ENCODE data around the gene ANKMY1.

ANKMY1 gene

DNA sequence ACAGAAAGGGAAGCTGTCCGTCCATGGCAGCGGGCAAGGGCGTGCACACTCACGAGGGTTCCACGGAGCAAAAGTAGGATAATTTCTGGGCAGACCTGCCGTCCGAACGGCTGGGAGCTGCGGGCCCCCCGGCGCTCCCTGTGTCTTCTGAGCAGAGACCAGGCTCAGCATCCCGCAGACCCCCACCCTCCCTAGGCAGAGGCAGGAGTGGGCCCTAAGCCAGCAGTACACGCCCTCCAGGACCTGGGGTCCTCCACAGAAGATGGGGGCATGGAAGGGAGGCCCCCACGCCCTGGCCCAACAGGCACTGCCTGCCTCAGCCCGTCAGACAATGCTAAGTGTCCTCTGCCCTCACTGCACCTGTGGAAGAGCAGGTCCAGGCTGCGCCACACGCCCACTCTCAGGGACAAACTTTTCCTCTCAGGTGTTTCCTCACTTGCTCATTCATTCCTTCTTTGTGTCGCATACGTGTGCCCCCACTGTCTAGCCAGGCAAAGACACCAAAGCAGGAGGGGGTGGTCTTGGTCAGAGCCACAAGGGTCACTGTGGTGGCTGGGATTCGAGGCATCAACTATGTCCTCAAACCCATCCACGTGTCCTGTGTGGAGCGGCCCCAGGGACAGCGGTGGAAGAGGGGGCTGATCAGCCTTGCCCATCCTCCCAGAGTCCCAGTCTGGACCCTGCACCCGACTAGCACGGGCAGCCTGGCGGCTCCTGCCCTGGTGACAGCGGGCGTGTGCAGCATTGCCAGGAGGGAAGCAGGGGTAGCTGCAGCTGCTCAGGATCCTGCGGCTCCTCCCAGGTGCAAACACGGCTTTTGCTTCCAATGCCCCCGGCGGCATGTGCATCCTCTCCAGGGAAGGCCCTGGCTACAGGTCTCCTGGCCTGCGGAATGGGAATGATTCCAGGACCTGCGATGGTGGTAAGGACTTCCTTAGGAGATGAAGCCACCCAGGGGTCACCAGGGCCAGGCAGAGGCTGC is 124.7 kb downstream of the ANKMY1 start:
- peak; percentile 4 for DNase-seq
- TF ChIP-seq CTCF (IDR thresholded peaks at IDR 0.05; ENCODE audit: low read depth, low read length), result no peak
- Histone ChIP-seq H3K9me3 (ENCODE audit: severe bottlenecking) (no peaks in the 10 kb centered on the region), H3K27me3 (ENCODE audit: insufficient read depth, low read depth, severe bottlenecking) (no peaks in the 10 kb centered on the region), H3K27ac (no peak overlapping the region), H3K36me3 (no peaks in the 10 kb centered on the region), H3K4me3 (ENCODE audit: low read depth, low read length) (no peak overlapping the region)

GRCh38 chr2:240432430-240432819 is 125.4 kb downstream of the ANKMY1 start:
- Histone ChIP-seq H3K9me3 (ENCODE audit: severe bottlenecking) (no peaks in the 10 kb centered on the region), H3K36me3 (no peaks in the 10 kb centered on the region), H3K27me3 (ENCODE audit: insufficient read depth, low read depth, severe bottlenecking) (no peaks in the 10 kb centered on the region), H3K4me3 (ENCODE audit: low read depth, low read length) (no peak overlapping the region), H3K27ac (no peak overlapping the region)
- TF ChIP-seq CTCF (IDR thresholded peaks at IDR 0.05; ENCODE audit: low read depth, low read length), result no peak
- peak; percentile 5 for DNase-seq

DNA sequence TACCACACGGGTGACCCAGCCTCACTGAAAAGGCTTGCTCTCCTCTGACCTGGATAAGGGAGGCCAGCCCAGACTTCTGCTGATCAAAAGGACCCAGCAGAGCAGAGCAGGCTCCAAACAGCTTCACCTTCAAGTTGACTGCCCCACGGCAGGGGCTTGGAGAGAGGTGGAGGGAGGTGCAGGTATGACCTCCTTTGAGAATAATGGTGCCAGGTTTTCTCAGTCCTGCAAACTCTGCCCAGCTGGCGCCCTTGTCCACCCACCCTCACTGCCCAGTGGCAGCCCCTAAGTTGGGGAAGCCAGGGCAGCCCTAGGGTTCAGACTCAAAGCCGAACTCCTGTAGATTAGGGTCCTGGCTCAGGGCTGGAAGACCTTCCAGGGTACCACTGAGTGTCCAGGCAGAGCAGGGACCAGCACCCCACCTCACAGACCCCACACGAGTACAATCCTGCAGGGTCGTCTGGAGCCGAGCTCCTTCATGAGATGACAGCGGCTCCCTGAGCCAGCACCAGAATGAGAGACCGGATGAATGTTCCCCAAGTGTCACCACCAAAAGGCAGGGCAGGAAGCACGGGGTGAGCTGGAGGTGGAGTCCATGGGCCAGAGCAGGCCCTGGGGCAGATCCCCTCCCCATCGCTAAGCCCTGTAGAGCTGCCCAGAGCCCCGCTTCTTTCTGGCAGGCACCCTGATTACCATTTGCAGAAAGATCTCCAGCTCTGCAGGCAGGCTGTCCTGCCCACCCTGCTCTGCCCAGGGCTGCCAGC is 125.9 kb downstream of the ANKMY1 start:
- peak; percentile 6 for DNase-seq
- Histone ChIP-seq H3K27ac (no peak overlapping the region), H3K4me3 (ENCODE audit: low read depth, low read length) (no peak overlapping the region), H3K36me3 (no peaks in the 10 kb centered on the region), H3K27me3 (ENCODE audit: insufficient read depth, low read depth, severe bottlenecking) (no peaks in the 10 kb centered on the region), H3K9me3 (ENCODE audit: severe bottlenecking) (no peaks in the 10 kb centered on the region)
- TF ChIP-seq CTCF (IDR thresholded peaks at IDR 0.05; ENCODE audit: low read depth, low read length), result no peak

DNA sequence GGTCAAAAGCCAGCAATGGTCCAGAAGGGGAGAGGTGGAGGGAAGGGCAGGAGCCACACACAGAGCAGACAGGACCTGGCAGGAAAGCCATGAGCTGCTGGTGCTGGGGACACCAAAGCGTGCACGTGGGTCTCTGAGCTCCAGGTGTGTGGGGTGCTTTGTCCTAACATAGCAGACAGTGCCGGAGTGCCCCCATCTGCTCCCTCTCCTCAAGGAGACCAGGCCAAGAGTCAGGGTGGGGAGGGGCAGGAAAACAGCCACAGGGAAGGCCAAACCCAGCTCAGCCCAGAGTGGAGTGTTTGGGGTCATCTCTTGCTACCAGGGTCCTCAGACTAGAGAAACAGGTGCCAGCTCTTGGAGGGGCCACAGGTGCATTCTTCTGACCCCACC is 126.5 kb downstream of the ANKMY1 start:
- H3K4me3 ChIP-seq (ENCODE audit: low read depth, low read length), result no peak overlapping the region
- no peaks in the 10 kb centered on the region for H3K36me3 ChIP-seq
- no peaks in the 10 kb centered on the region for H3K9me3 ChIP-seq (ENCODE audit: severe bottlenecking)
- H3K27ac ChIP-seq, result no peak overlapping the region
- DNase-seq, result peak; percentile 11
- TF ChIP-seq CTCF (IDR thresholded peaks at IDR 0.05; ENCODE audit: low read depth, low read length), result no peak
- H3K27me3 ChIP-seq (ENCODE audit: insufficient read depth, low read depth, severe bottlenecking), result no peaks in the 10 kb centered on the region

- H3K9me3 ChIP-seq (ENCODE audit: severe bottlenecking), result no peaks in the 10 kb centered on the region
- no peak overlapping the region for H3K4me3 ChIP-seq (ENCODE audit: low read depth, low read length)
- no peaks in the 10 kb centered on the region for H3K27me3 ChIP-seq (ENCODE audit: insufficient read depth, low read depth, severe bottlenecking)
- DNase-seq, result no peak
- no peaks in the 10 kb centered on the region for H3K36me3 ChIP-seq
- TF ChIP-seq CTCF (IDR thresholded peaks at IDR 0.05; ENCODE audit: low read depth, low read length), result no peak
- H3K27ac ChIP-seq, result no peak overlapping the region
These were observed 127.2 kb downstream of the ANKMY1 start for GRCh38 chr2:240430595-240430994.
